Right renal pelvis (tissue), 4 donors: ENCODE data around the gene ROS1. TPM values are rescaled to one million over a fixed set of nuclear protein-coding genes. Genes with fewer than 3 reads are reported as not detected.
"Not testable (repeated sequence)": the region's sequence is repeated elsewhere in the genome, so short reads cannot be mapped to it uniquely, and the experiment has no call there.

Experiments used
- DNase-seq, 4 donors: peaks; one replicate each; pipeline ENCODE4 v3.0.0-alpha.2; 2013; ENCODE audit warnings: low read depth in 4 of 4, low spot score in 3 of 4, missing footprints in 1 of 4
- polyA plus RNA-seq, 4 donors: library from polyadenylated mRNA; unstranded; fragments of 120-200 nt; gene quantifications; one replicate each; pipeline ENCODE4 v1.2.1, GENCODE V29; 2013; ENCODE audit not compliant: insufficient read length in 4 of 4

Gene ROS1
- polyA plus RNA-seq, 4 donors: 0.10 to 0.17 (median 0.13) TPM

GRCh38 chr6:117442313-117442712, 16.6 kb upstream of the ROS1 start:
- DNase-seq: not testable (repeated sequence)

GRCh38 chr6:117441824-117442264, 16.1 kb upstream of the ROS1 start:
- DNase-seq: no peak

GRCh38 chr6:117440706-117441525, 15.2 kb upstream of the ROS1 start:
- no peak for DNase-seq

GRCh38 chr6:117432273-117432672, 6.5 kb upstream of the ROS1 start:
- no peak for DNase-seq

- DNase-seq: no peak
Observed at GRCh38 chr6:117423754-117424153, 2.0 kb downstream of the ROS1 start.

- no peak for DNase-seq
Observed at GRCh38 chr6:117418320-117418719, 7.4 kb downstream of the ROS1 start.

- no peak for DNase-seq
Observed at GRCh38 chr6:117417851-117418250, 7.9 kb downstream of the ROS1 start.

- DNase-seq: no peak
Observed at GRCh38 chr6:117414770-117415169, 11.0 kb downstream of the ROS1 start.

GRCh38 chr6:117411474-117411873, 14.3 kb downstream of the ROS1 start:
- DNase-seq: no peak

- DNase-seq: no peak
Observed at GRCh38 chr6:117409863-117410262, 15.9 kb downstream of the ROS1 start.

GRCh38 chr6:117409420-117409819, 16.3 kb downstream of the ROS1 start:
- DNase-seq: no peak

- no peak for DNase-seq
Observed at GRCh38 chr6:117404548-117404947, 21.2 kb downstream of the ROS1 start.

GRCh38 chr6:117401799-117402198, 23.9 kb downstream of the ROS1 start:
- no peak for DNase-seq

GRCh38 chr6:117399924-117400323, 25.8 kb downstream of the ROS1 start:
- no peak for DNase-seq

- no peak for DNase-seq
Observed at GRCh38 chr6:117399126-117399525, 26.6 kb downstream of the ROS1 start.

GRCh38 chr6:117397536-117398227, 28.1 kb downstream of the ROS1 start:
- no peak for DNase-seq

GRCh38 chr6:117396228-117396627, 29.5 kb downstream of the ROS1 start:
- no peak for DNase-seq

GRCh38 chr6:117395164-117395563, 30.6 kb downstream of the ROS1 start:
- DNase-seq: no peak

GRCh38 chr6:117393045-117393444, 32.7 kb downstream of the ROS1 start:
- DNase-seq: no peak

- no peak for DNase-seq
Observed at GRCh38 chr6:117391874-117392583, 33.7 kb downstream of the ROS1 start.
